Thoracic aorta (tissue), 2 donors: Measurements from ENCODE around the gene LAG3. TPM values are rescaled to one million over a fixed set of nuclear protein-coding genes. Genes with fewer than 3 reads are reported as not detected.

Experiments
- ATAC-seq: fragments of 150-250 bp; one replicate; pipeline ENCODE4 v1.8.0; 2017; ENCODE audit warnings: low read depth; ENCODE audit not compliant: insufficient number of reproducible peaks, low FRiP score
- DNase-seq: peaks from one replicate; pipeline ENCODE4 v3.0.0-alpha.2; 2020; ENCODE audit warnings: low spot score
- H3K27ac ChIP-seq, 2 donors: fragments of 200-600 bp; sonication (generic); 1 replicate in 1 of 2; 2 replicates in 1 of 2; pipeline ENCODE4 v1.5.1; 2016; ENCODE audit warnings: mild to moderate bottlenecking in 2 of 2, moderate library complexity in 2 of 2
- H3K27me3 ChIP-seq: fragments of 200-600 bp; sonication (generic); replicated peaks from 2 replicates; pipeline ENCODE4 v1.6.0; 2016; ENCODE audit warnings: mild to moderate bottlenecking; ENCODE audit not compliant: insufficient read depth
- H3K36me3 ChIP-seq: fragments of 200-600 bp; sonication (generic); one replicate; pipeline ENCODE4 v1.5.1; 2016
- H3K4me1 ChIP-seq, 2 donors: fragments of 200-600 bp; sonication (generic); 1 replicate in 1 of 2; 2 replicates in 1 of 2; pipeline versions ENCODE4 v1.5.1 to v1.6.0; 2016; ENCODE audit warnings: low read depth in 2 of 2, mild to moderate bottlenecking in 1 of 2; ENCODE audit not compliant: control insufficient read depth in 1 of 2
- H3K4me3 ChIP-seq: fragments of 200-600 bp; sonication (generic); 2 replicates; pipeline ENCODE4 v1.5.1; 2016; ENCODE audit warnings: mild to moderate bottlenecking
- H3K9me3 ChIP-seq: fragments of 200-600 bp; sonication (generic); 2 replicates; pipeline ENCODE4 v1.5.1; 2016
- total RNA-seq, 2 donors: library from RNA; depleted of rRNA; stranded (reverse); fragments of >200 nt; gene quantifications; one replicate each; pipeline versions ENCODE4 v1.1.0 to v1.2.3, GENCODE V29; 2016
- TF ChIP-seq, protein P1 (sequence below): fragments of 200-600 bp; sonication (generic); IDR thresholded peaks from one replicate; pipeline ENCODE4 v1.5.1; 2019; ENCODE audit warnings: antibody characterized with exemption

The LAG3 gene
- total RNA-seq, 2 donors from 2014 or later: 0.95 to 1.5 TPM

DNA sequence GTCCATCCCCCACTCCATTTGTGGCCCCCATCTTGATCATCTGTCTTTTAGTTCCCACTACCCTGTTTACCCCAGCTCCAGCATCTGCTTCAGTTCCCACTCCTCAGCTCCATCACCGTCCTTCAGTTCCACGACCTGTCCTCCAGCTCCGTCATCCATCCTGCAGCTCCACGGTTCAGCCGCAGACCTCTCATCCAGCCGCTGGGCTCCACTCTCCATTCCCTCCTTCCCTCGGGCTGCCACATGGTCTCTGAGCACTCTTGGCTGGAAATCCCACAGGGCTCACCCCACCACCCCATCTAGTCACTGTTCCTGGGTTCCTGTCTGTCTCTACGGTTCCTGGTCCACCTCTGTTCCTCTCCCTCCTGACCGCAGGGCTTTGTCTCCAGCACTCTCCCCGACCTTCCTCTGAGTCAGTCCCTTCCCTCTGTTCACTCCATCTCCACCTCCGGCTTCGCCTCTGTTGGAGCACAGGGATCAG lies 52.6 kb downstream of the LAG3 start:
- peaks cover 10% of the 10 kb centered on the region for H3K27me3 ChIP-seq
- no peaks in the 10 kb centered on the region for H3K36me3 ChIP-seq
- H3K4me1 ChIP-seq: peaks cover 12 to 46% of the 10 kb centered on the region in 2 donors
- peak overlapping the region; percentile 54 for H3K4me3 ChIP-seq
- TF ChIP-seq, protein P1, sequence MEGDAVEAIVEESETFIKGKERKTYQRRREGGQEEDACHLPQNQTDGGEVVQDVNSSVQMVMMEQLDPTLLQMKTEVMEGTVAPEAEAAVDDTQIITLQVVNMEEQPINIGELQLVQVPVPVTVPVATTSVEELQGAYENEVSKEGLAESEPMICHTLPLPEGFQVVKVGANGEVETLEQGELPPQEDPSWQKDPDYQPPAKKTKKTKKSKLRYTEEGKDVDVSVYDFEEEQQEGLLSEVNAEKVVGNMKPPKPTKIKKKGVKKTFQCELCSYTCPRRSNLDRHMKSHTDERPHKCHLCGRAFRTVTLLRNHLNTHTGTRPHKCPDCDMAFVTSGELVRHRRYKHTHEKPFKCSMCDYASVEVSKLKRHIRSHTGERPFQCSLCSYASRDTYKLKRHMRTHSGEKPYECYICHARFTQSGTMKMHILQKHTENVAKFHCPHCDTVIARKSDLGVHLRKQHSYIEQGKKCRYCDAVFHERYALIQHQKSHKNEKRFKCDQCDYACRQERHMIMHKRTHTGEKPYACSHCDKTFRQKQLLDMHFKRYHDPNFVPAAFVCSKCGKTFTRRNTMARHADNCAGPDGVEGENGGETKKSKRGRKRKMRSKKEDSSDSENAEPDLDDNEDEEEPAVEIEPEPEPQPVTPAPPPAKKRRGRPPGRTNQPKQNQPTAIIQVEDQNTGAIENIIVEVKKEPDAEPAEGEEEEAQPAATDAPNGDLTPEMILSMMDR: no peak
- no peak overlapping the region for H3K27ac ChIP-seq
- H3K9me3 ChIP-seq: no peaks in the 10 kb centered on the region
- DNase-seq (no peak), ATAC-seq (no peak)

DNA sequence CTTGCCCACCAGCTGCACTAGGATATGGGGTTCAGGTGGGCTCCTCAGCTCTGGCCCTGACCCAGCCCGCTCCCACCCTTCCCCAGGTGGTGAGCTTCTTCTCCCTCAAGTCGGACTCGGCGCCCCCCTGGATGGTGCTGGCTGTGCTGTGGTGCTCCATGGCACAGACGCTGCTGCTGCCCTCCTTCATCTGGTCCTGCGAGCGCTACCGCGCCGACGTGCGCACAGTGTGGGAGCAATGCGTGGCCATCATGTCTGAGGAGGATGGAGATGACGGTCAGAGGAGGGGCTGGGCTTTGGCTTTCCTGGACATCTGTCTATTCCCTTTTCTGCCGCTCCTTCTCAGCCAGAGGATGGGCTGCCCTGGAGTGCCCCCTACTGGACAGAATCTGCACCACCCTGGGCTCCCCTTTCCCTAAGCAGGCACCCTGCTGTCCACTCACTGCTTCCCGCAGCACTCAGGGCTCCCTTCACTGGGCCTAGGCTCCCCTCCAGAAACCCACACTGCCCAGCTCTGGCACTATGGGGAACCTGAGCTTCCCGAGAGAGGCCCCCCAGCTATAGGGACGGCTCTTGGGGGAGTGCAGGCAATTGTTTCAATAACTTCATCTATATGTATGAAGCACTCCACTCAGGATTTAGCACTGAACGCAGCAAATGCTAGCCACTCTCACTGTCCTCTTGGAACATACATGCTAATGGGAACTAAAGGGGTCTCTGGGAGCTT lies 53.2 kb downstream of the LAG3 start:
- Histone ChIP-seq H3K4me3 (peak overlapping the region; percentile 54), H3K27ac (no peak overlapping the region), H3K9me3 (no peaks in the 10 kb centered on the region), H3K27me3 (peaks cover 10% of the 10 kb centered on the region), H3K36me3 (no peaks in the 10 kb centered on the region), H3K4me1 (peaks cover 12 to 50% of the 10 kb centered on the region in 2 donors)
- TF ChIP-seq, protein P1: peak; percentile 93
- no peak for ATAC-seq
- peak; percentile 47 for DNase-seq

DNA sequence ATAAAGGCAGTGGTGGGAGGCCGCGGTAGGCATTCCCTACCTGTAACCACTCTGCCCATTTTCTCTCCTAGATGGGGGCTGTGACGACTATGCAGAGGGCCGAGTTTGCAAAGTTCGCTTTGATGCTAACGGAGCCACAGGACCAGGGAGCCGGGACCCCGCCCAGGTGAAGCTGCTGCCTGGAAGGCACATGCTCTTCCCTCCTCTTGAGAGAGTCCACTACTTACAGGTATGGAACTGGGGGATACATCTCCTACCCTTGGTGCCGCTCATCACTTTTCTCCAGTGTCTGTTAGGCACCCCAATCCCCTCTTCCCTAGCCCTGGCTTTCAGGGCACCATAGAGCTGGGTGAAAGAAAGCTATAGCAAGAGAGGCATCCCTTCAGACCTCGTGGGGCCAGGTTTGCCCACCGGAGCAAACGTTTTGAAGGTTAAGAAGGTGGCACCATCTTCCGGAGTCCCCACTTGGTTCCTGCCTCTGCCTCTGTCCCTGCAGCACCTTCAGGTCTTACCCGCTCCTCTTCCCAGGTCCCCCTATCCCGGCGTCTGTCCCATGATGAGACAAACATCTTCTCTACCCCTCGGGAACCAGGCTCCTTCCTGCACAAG lies 53.9 kb downstream of the LAG3 start:
- Histone ChIP-seq H3K4me1 (peaks cover 12 to 46% of the 10 kb centered on the region in 2 donors), H3K9me3 (no peaks in the 10 kb centered on the region), H3K27ac (no peak overlapping the region), H3K27me3 (peaks cover 10% of the 10 kb centered on the region), H3K4me3 (no peak overlapping the region), H3K36me3 (peaks cover 4% of the 10 kb centered on the region)
- DNase-seq: no peak
- TF ChIP-seq, protein P1: no peak
- no peak for ATAC-seq

DNA sequence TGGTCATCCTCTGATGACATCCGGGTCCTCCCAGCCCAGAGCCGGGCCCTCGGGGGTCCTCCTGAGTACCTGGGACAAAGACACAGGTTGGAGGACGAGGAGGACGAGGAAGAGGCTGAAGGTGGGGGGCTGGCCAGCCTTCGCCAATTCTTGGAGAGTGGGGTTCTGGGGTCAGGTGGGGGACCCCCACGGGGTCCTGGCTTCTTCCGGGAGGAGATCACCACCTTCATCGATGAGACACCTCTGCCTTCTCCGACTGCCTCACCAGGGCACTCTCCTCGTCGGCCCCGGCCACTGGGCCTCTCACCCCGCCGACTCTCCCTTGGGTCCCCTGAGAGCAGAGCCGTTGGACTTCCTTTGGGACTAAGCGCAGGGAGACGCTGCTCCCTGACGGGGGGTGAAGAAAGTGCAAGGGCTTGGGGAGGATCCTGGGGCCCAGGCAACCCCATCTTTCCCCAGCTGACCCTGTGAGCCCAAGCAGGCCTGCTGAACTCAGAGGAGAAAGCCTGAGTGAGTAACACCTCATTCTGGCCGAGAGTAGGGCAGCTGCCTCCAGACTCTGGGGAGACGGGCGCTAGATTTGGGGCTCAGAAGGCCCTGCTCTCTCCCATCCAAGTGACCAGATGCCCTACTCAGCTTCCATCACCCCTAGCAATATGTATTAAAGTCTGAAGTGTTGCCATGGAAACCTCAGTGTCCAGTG lies 54.6 kb downstream of the LAG3 start:
- no peak for DNase-seq
- H3K4me3 ChIP-seq: peak overlapping the region; percentile 55
- H3K4me1 ChIP-seq: peaks cover 11 to 40% of the 10 kb centered on the region in 2 donors
- H3K27ac ChIP-seq: peak overlapping the region; percentile 27 to 43
- TF ChIP-seq, protein P1: no peak
- H3K27me3 ChIP-seq: peaks cover 10% of the 10 kb centered on the region
- peaks cover 9% of the 10 kb centered on the region for H3K36me3 ChIP-seq
- no peaks in the 10 kb centered on the region for H3K9me3 ChIP-seq
- ATAC-seq: no peak

DNA sequence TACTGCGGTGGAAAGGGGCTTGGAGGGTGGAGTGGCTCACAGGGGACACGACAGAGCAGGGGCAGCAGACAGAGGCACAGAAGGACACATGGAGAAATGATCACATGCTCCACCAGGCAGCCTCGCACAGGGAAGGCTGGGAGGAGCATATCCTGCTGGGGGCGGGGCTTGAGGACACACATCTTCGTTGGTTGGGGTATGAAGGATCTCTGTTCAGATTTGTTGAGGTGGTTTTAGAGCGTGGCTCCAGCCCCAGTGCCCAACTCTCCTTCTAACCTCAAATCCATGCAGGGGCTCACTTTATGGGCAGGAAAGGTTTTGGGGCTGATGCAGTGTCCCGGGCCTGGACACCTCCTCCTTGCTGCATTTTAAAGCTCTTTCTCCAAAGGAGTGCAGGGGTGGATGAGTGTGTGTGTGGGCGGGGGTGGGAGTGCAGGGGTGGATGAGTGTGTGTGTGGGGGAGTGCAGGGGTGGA lies 55.2 kb downstream of the LAG3 start:
- no peak for ATAC-seq
- Histone ChIP-seq H3K27ac (peak overlapping the region; percentile 27 to 43), H3K36me3 (peaks cover 9% of the 10 kb centered on the region), H3K9me3 (no peaks in the 10 kb centered on the region), H3K27me3 (peaks cover 10% of the 10 kb centered on the region), H3K4me1 (peaks cover 7 to 34% of the 10 kb centered on the region in 2 donors), H3K4me3 (peak overlapping the region; percentile 55)
- peak; percentile 63 for DNase-seq
- TF ChIP-seq, protein P1: no peak
